Mesodermal cell (in vitro differentiated cells): ENCODE results near the gene THSD7A.

ENCODE experiments used
- H3K27ac ChIP-seq: 2 replicates; pipeline ENCODE4 v1.7.0; 2013; ENCODE audit warnings: mild to moderate bottlenecking, low read depth, low read length, moderate library complexity; ENCODE audit not compliant: severe bottlenecking
- H3K36me3 ChIP-seq: 2 replicates; pipeline ENCODE4 v1.7.1; 2013; ENCODE audit warnings: mild to moderate bottlenecking, low read length, moderate library complexity; ENCODE audit not compliant: control insufficient read depth, insufficient read depth
- H3K4me1 ChIP-seq: one replicate; pipeline ENCODE4 v1.7.1; 2013; ENCODE audit warnings: mild to moderate bottlenecking, low read length; ENCODE audit not compliant: insufficient read depth, control insufficient read depth, poor library complexity, severe bottlenecking
- H3K4me3 ChIP-seq: 2 replicates; pipeline ENCODE4 v1.7.0; 2013; ENCODE audit warnings: low read length, control low read depth, mild to moderate bottlenecking; ENCODE audit not compliant: insufficient read depth, poor library complexity, severe bottlenecking; ENCODE audit errors: extremely low read depth
- H3K9me3 ChIP-seq: 2 replicates; pipeline ENCODE4 v1.7.1; 2013; ENCODE audit warnings: mild to moderate bottlenecking, low read length, moderate library complexity; ENCODE audit not compliant: control insufficient read depth
- WGBS, 2 experiments: methylation state at CpG; one replicate each; pipeline ENCODE4 v1.1.5; 2013; ENCODE audit warnings: missing lambda C conversion rate in 2 of 2; ENCODE audit not compliant: insufficient coverage in 2 of 2; 5-methylcytosine and 5-hydroxymethylcytosine counted together

The THSD7A gene

GRCh38 chr7:11341285-11341944, 490.6 kb downstream of the THSD7A start:
- peaks cover 5% of the 10 kb centered on the region for H3K4me1 ChIP-seq
- H3K4me3 ChIP-seq = no peak overlapping the region
- no peak overlapping the region for H3K27ac ChIP-seq
- 41 to 50% methylated on average over 3 of the region's 4 CpGs for WGBS, 2 experiments
- no peaks in the 10 kb centered on the region for H3K36me3 ChIP-seq
- no peaks in the 10 kb centered on the region for H3K9me3 ChIP-seq

DNA sequence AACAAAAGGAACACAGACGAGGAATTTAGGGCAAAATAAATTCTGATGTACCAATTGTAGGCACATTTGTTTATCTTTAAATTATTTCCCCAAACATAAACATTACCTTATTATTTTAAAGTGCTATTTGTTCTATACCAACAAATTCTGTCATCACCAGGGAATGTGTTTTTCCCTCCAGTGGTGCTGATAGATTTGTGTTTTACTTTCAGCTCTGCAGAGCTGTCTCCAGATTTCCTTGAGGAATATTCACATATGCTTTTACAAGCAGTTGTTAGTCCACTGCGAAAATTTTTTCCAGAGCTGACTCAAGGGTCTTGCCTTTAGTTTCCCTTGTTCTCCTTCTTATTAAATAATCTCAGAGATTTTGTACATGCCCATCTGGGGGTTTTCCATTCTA, 495.6 kb downstream of the THSD7A start:
- H3K4me3 ChIP-seq = no peak overlapping the region
- no peak overlapping the region for H3K27ac ChIP-seq
- H3K4me1 ChIP-seq = no peaks in the 10 kb centered on the region
- WGBS, 2 experiments = no CpG with 5 or more reads among the region's 2 CpGs
- no peaks in the 10 kb centered on the region for H3K36me3 ChIP-seq
- no peaks in the 10 kb centered on the region for H3K9me3 ChIP-seq

DNA sequence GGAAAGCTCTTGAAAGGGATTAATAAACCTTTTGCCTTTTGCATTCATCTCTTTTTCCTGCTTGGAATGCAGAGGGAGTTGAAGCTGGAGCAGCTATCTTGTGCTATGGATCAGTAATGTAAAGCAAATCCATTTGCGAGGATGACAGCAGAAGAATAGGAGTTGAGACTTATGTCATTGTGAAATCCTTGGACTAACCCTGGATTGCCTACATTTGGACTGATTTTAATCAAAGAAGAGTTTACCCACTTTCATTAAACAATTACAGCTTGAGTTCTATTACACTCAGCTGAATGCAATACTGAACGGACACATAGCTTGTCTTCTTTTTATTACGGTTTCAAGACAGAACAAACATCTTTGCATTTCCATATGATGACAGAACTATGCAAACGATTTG, 496.1 kb downstream of the THSD7A start:
- no peak overlapping the region for H3K4me3 ChIP-seq
- WGBS, 2 experiments = 83% methylated on average over 2 of the region's 4 CpGs; no CpG with 5 or more reads in 1 of the 2 experiments
- no peaks in the 10 kb centered on the region for H3K36me3 ChIP-seq
- no peaks in the 10 kb centered on the region for H3K4me1 ChIP-seq
- H3K27ac ChIP-seq = no peak overlapping the region
- H3K9me3 ChIP-seq = no peaks in the 10 kb centered on the region

GRCh38 chr7:11332865-11333228, 499.2 kb downstream of the THSD7A start:
- Histone ChIP-seq H3K36me3 (no peaks in the 10 kb centered on the region), H3K4me1 (no peaks in the 10 kb centered on the region), H3K27ac (no peak overlapping the region), H3K9me3 (no peaks in the 10 kb centered on the region), H3K4me3 (no peak overlapping the region)
- WGBS, 2 experiments = 95 to 100% methylated on average over 1 to 2 of the region's 2 CpGs

DNA sequence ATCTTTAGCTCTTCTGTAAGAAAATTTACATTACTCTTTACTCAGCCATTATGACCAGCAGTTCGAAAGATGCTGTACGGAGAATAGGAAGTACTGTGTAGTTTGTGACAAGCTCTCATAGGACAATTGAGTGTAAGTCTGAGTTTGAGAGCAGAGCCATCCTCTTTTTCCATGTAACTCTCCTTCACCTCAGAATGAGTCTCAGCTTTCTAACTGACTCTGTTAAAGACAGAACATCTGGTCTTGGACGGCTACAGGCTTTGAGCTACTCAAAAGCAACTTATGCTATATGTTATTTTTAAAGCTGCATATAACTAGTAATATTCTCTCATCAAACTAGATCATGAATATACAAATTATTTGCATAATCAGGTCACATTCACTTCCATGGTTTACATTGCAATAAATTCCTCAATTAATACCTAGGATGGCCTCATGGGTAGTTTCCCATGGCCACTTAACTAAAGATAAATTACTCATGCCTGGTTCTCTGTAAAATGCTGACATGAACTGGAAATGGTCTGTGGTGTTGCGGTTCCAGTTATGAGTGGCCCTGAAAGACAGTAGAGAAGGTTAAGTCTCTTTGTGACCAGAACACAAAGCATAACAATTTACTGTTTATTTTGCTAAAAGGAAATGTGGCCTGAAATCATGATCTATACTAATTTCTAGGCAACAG, 499.7 kb downstream of the THSD7A start:
- H3K27ac ChIP-seq = no peak overlapping the region
- H3K36me3 ChIP-seq = no peaks in the 10 kb centered on the region
- no peaks in the 10 kb centered on the region for H3K4me1 ChIP-seq
- H3K4me3 ChIP-seq = no peak overlapping the region
- no peaks in the 10 kb centered on the region for H3K9me3 ChIP-seq
- no CpG with 5 or more reads among the region's 4 CpGs for WGBS, 2 experiments

- H3K4me1 ChIP-seq = no peaks in the 10 kb centered on the region
- no peak overlapping the region for H3K27ac ChIP-seq
- no peaks in the 10 kb centered on the region for H3K9me3 ChIP-seq
- no peaks in the 10 kb centered on the region for H3K36me3 ChIP-seq
- WGBS, 2 experiments = 82 to 94% methylated on average over 3 to 5 of the region's 8 CpGs
- H3K4me3 ChIP-seq = no peak overlapping the region
Observed at GRCh38 chr7:11331128-11332102, 500.6 kb downstream of the THSD7A start.

- Histone ChIP-seq H3K9me3 (no peaks in the 10 kb centered on the region), H3K4me1 (no peaks in the 10 kb centered on the region), H3K27ac (no peak overlapping the region), H3K36me3 (no peaks in the 10 kb centered on the region), H3K4me3 (no peak overlapping the region)
- WGBS, 2 experiments = 78 to 100% methylated on average over 2 to 3 of the region's 3 CpGs
Observed at GRCh38 chr7:11330717-11331116, 501.3 kb downstream of the THSD7A start.

GRCh38 chr7:11330208-11330607, 501.8 kb downstream of the THSD7A start:
- WGBS, 2 experiments = 86% methylated on average over 1 of the region's 3 CpGs
- Histone ChIP-seq H3K4me3 (no peak overlapping the region), H3K27ac (no peak overlapping the region), H3K4me1 (no peaks in the 10 kb centered on the region), H3K36me3 (no peaks in the 10 kb centered on the region), H3K9me3 (no peaks in the 10 kb centered on the region)

- 100% methylated on average over 2 of the region's 3 CpGs for WGBS, 2 experiments
Observed at GRCh38 chr7:11329626-11330025, 502.4 kb downstream of the THSD7A start.

GRCh38 chr7:11328309-11328708, 503.7 kb downstream of the THSD7A start:
- no peak overlapping the region for H3K27ac ChIP-seq
- no peak overlapping the region for H3K4me3 ChIP-seq
- no peaks in the 10 kb centered on the region for H3K4me1 ChIP-seq
- no peaks in the 10 kb centered on the region for H3K36me3 ChIP-seq
- 43 to 50% methylated on average over 1 to 2 of the region's 3 CpGs for WGBS, 2 experiments
- no peaks in the 10 kb centered on the region for H3K9me3 ChIP-seq

More at GRCh38 chr7:11329626-11330025, 502.4 kb downstream of the THSD7A start:
- no peak overlapping the region for H3K4me3 ChIP-seq
- no peaks in the 10 kb centered on the region for H3K36me3 ChIP-seq
- H3K4me1 ChIP-seq = no peaks in the 10 kb centered on the region
- H3K9me3 ChIP-seq = no peaks in the 10 kb centered on the region
- no peak overlapping the region for H3K27ac ChIP-seq
